ENCODE data around the gene MCTP1.
A peak's percentile ranks its signal among the peaks of the same experiment; 100 is the strongest.

Gene MCTP1

DNA sequence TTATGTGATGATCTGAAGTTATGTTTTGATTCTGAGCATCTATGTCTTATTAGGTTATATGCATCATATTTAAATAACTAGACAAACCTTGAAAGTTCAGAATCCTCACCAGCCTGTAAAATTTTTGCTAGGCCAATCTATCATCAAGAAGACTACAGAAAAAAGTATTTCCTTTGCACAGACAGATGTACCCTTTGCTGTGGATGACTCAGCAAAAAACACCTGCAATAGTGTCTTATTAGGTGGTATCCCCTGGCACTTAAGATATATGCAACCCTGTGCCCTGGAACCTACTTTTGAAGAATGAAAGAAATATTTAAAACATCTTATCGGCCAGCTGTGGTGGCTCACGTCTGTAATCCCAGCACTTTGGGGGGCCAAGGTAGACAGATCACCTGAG is 535.9 kb downstream of the MCTP1 start:
- no peak for DNase-seq

DNA sequence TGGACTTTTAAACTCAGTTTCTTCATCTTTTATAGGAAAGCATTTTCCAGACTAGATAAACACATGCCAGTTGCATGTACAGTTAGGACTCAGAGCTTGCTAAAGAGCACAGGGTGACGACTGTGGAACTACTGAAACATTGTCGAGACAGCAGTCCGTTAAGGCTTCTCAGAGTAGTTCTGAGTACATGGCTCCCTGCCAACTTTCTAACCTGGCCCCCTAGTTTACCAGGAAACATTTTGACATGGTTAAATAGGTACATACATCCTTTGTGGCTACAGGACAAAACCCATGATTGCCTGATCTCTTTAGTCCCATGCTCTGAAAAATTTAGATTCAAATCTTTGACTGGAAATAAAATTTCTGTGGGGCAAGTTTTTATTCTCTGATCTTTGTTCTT is 536.7 kb downstream of the MCTP1 start:
- no peak for DNase-seq

DNA sequence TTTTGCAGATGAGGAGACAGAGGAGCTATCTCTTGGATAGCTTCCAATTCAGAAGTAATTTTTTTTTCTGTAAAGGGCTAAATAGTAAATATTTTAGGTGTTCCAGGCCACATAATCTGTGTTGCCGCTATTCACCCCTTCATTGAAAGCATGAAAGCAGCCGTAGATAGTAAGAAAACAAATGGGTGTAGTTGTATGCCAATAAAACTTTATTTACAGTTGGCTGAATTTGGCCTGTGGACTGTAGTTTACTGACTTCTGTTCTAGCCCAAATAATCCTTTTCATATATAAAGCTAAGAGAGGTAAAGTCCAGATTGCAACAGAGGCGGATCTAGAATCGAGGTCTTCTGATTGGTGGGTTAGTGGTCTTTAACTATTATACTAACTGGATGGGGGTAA is 537.5 kb downstream of the MCTP1 start:
- DNase-seq: no peak

DNA sequence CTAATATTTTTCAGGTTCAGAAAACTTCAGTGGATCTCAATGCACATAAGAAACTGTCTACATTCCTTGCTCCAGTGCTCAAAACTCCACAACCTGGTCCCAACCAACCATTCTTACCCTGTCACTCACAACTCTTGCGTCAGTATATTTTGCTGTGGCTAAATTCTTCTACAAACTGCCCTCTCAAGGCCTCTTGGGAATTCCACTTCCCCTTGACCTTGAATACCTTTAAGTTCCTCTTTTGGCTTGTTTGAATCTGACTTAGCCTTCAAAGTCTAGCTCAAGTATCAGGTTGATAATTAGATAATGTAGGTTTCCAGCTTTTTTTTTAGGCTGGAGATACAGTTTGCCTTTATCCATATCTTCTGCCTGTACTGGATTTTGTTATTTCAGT is 538.2 kb downstream of the MCTP1 start:
- peak; percentile 22 to 25 for DNase-seq

DNA sequence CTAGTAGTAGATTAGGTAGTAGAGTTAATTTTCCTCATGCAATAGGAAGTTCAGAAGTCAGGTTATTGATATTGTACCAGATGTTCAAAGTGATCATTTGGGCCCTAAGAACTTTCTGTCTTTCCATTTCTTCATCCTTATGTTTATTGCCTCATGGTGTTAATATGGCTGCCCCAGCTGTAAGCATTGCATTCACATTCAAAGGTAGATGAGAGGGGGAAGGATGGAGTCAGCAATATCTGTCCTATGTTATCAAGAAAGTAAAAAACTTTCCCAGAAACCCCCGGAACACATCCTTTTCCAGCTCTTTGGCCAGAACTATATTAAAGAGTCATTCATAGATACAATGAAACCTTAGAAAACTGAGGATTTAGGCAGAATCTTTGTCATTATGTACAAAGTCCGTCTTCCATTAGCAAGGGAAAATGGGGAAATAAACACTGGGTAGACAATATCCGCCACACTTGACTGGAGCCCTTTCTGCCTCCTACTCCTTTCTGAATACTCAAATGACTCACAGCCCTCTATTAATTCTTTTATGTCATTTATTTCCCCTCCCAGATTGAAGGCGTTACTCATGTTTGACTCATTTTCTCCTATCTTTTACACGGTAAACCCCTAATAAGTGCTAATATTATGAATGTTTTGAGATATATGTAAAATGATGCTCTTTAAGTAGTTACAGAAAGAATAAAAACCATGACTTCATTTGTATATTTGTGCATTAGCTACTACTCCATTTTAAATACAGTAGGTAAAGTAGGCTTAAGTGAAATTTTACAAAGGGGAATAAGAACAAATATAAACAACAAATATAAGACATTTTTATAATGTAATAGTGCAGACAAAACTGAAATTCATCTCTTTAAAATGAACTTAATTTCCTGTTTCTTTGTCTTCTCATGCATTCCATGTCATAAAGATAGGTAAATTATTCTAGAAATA is 538.8 kb downstream of the MCTP1 start:
- no peak for DNase-seq

DNA sequence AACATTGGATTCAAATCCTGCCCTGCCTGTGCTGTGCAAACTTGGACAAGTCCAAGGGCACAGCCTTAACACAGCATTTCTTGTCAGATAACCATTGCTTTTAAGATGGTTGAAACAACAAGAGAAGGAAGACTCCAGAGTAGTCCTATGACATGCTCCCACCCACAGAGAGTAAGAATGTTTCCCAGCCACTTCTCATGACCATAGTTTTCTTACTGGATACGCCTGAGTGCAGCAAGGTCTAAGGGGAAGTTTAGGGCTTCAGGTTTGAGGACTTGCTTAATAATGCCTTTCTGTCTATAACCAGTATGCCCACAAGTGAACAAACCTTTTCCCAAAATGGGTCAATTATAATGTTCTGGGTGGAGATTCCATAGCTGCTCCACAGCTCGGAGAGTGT is 540.0 kb downstream of the MCTP1 start:
- no peak for DNase-seq

DNA sequence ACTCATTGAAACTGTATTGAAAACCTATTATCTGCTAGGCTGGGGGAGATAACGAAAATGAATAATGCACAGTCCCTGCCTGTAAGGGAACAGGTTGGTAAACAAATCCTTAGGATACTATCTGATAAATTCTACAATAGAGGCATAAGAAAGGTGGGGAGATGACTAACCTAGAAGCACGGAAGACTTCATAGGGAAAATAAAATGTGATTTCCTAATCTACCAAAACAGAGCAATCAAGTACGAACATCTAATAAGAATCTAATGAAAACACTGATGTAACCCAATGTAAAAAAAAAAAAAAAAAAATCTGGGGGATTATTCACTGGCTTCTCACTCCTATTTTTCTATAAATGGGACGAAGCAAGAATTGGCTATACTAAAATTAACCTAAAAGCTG is 542.0 kb downstream of the MCTP1 start:
- no peak for DNase-seq

DNA sequence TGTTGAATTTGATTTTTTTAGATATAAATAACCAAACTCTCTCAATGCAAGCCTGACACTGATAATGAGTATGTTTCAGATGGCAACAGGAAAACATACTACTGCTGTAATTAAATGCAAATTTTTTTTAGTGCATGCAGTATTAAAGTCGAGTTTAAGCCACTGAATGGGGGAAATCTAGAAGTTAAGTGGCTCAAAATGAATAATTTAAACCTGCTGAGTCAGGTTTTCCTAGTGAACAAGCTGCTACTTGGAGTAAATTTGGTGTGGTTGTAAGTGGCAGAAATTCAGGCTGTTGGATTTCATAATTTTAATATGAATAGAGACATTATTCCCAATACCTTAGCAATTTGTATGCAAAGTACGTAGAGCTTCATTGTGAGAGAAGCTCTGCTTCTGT is 544.6 kb downstream of the MCTP1 start:
- no peak for DNase-seq

DNA sequence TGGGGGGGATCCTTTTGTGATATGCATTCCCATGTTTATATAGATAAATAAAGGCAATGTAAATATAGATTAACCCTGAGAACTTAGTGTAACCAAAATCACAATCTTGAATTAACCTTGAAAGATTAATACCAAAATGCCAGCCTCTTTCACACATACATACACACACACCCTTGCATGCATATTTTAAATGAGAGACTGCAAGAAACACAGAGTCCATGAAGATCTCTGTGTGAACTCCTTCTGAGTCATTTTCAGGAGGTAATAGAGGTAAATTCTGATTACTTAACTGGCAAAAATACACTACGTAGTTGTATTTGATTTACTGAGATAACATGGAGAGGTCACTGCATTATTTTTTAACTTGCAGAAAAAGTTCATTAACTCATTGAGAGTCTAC is 548.4 kb downstream of the MCTP1 start:
- DNase-seq: no peak

DNA sequence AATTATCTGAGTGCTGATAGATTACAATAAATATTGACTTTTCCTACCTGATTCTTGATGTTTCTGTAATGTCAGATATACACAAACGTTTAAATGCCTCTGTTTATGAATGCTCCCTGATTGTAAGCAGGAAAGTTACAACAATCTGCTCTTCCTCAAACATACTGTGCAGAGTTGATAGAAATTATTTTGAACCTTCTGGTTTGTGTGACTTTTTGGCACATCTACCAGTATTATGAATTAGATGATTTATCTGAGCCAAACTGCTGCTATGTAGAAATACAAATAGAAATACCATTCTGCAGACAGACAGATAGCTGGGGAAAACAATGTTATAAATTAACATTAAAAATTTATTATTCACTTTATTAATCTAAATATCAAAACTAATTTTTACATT is 553.4 kb downstream of the MCTP1 start:
- DNase-seq: no peak

DNA sequence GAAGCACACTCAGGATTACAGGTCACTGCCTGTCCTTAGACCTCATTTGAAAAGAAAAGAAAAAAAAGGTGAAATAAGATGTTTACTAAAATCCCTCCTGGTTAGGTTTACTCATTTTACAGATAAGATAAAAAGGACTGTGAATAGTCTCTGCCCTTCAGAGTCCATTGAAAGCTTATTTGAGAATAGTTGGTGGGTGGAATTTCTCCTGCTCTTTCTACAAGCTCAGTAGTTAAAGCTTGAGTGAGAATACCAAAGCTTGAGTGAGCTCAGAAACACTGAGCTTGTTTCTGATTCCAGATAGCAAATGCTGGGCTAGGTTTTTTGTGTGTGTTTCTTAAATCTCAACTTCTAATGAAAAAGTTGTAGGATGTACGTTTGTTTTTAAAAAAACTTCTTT is 559.8 kb downstream of the MCTP1 start:
- DNase-seq: no peak

DNA sequence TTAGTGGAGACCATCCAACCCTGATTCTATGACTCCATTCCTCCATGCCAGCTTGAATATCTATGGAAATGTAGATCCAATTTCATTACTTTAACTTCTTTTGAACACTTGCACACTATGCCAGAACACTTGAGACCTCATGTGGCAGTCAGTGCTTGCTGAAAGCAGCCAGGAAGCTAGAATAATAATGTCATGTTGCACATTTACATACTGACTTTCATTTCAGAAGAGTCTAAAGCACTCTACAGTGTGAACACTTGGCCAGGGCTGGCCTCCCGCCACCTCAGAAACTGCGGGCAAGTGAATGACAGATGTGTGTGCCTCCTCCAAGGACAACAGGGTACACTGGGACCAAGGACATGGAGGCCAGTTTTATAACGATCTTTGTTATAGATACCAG is 569.1 kb downstream of the MCTP1 start:
- no peak for DNase-seq

DNA sequence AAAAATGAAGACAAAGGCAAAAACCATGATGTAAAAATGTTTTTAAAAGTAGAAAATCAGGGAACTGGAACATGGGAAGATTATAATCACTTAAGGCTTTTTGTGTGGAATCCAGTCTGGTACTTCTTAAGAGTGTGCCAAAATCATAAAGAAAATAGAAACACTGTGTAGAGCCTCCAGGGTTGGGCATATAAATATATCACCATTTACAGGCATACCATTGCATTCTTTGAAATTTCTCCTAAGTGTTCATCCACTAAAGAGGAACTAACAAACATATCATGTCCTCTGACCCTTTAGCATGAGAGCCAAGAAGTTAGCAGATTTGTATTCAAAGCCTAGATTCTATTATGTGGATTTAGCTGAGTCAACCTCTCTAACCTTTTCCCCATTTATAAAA is 573.1 kb downstream of the MCTP1 start:
- no peak for DNase-seq

DNA sequence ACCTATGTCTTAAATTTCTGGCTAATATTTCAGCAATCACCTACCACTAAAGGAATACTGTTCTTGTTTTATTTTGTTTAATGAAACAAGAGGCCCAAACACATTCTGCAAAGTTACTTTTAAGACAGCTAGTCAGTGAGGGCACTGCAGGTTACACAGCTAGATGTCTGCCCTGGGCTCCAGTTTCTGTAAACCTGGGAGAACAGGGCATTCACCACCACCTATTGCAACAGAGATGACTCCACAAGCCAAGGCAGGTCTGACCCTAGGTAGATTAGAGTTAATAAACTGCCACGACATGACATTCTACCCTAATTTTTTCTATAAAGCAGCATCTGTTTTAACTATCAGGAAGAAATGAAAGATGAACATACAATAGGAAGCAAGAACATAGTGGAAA is 575.6 kb downstream of the MCTP1 start:
- DNase-seq: no peak

DNA sequence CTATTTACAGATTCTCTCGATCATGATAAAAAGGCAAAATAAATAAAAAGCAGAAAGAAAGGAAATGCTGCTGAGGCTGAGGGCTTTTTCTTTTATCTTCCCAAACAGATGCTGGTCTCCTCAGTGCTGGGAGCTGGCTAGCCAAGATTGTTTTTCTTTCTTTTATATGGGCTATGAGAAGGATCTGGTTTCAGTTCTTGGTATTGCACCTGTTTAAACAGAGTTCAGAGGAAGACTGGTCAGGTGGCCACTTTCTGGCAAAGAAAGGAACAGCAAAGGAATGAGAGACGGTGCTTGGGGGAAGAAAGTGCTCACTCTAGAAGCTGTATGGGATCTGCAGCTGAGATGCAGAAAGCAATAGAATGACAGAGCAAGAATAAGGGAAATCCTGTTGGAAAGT is 577.5 kb downstream of the MCTP1 start:
- DNase-seq: no peak

DNA sequence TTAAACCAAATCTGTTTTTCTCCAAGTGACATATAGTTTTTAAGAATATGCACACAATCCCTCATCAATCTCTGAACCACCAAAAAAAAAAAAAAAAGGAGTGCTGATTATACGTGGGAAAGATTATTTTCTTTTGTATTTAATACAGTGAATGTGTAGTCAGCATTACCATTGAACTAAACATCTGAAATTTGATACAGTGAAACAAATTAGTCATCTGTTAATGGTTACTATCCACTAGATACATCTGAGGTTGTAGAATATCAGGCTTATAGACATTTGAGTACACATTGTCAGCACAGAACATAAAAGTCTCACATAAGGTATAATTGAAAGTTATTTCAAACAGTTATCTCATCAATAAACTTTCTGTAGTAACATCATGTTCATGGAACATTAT is 579.5 kb downstream of the MCTP1 start:
- no peak for DNase-seq

DNA sequence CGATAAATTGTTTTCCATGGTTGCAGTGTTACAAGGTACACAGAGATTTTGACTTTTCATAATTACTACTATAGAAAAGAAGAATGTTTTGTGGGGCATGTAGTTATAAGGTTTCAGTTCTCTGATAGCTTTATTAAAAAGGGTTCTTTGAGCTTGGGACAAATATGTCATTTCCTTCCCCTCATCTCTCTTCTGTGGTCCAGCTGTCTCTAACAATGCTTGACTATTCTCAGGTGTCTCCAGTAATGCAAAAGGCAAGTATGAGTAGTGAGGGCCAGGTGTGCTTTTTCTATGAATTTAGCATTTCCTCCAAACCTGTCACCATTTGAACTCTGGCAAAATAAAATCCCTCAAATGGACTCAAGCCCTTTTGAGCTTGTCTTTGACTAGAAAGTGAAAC is 582.2 kb downstream of the MCTP1 start:
- no peak for DNase-seq

DNA sequence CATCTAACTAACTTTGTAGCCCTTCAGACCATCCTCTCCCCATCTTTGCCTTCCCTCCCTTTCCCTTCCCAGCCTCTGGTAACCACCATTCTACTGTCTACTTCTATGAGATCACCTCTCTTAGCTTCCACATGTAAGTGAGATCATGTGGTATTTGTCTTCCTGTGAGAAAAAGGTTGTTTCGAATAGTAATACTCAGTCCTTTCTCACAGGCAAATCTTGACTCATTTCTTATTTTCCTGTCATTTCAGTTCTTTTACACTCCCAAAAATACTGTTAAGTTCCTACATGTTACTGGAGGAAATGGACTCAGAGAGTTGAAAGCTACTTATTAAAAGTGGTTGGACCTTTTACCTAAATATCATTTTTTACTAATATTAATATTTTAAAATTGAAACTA is 584.3 kb downstream of the MCTP1 start:
- no peak for DNase-seq

DNA sequence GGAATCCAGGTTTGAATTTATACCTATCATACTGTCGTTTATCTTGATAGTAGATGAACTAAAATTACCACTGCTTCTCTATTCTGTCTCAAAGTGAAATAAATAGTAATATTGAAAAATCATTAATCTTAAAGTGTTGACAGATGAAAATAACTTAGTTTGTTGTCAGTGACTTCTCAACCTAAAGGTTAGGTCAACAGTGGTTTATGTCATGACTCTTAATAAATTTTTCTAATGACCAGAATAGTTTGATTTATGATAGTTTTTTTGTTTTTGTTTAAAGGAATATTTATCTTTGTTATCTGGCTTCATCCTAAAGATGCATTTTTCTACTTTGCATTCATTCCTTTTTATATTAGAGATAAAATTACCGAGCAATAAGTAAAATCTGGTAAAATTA is 585.3 kb downstream of the MCTP1 start:
- DNase-seq: no peak

DNA sequence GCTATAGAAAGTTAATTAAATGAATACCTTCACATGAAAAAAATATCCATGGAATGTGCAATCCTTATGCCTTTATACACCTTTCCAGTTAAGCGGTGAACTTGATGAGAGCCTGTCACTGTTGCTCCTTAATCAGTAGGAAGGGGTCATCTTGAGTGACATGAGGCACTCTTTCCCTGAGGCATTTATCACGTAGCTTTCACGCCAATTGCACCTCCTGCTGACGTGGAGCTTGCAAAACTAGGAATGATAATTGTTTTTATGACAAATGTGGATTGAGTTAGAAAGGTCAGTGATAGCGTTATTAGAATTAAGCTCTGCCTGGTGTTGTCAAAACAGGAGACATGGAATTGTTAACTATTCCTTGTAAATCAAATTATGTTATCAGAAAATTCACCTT is 586.7 kb downstream of the MCTP1 start:
- no peak for DNase-seq

DNA sequence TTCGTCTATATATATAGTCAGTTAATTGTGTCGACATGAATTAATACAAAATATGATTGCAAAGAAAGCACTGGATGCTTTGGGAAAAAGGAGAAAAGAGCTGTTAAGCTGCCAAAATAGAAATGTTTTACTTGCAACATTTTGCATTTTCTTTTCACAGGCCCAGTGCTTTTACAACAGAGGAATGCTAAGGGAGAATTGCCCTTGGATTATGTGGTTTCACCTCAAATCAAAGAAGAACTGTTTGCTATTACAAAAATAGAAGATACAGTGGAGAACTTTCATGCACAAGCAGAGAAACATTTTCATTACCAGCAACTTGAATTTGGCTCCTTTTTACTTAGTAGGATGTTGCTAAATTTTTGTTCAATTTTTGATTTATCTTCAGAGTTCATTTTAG is 590.2 kb downstream of the MCTP1 start:
- no peak for DNase-seq

DNA sequence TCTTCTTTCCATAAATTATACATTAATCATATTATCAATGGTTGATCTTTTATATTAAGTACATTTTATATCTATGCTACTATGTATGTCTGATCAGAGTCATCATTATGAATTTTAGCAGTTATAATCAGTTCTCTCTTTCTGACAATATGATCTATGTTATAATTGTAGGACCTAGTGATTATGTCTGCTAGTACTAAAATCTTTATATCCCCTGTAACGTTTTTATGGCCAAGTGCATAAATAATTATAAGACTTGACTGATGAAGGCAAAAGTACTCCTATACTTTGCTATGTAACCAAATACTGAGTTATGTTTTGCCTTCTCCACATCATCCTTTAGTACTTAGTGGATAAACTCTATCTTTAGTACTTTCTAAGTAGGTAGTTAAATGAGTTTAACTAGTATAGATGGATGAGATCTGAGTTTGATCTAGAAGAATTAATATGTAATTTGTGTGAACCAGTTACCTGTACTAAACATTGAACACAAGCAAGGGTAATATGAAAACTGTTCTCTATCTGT is 591.0 kb downstream of the MCTP1 start:
- no peak for DNase-seq

DNA sequence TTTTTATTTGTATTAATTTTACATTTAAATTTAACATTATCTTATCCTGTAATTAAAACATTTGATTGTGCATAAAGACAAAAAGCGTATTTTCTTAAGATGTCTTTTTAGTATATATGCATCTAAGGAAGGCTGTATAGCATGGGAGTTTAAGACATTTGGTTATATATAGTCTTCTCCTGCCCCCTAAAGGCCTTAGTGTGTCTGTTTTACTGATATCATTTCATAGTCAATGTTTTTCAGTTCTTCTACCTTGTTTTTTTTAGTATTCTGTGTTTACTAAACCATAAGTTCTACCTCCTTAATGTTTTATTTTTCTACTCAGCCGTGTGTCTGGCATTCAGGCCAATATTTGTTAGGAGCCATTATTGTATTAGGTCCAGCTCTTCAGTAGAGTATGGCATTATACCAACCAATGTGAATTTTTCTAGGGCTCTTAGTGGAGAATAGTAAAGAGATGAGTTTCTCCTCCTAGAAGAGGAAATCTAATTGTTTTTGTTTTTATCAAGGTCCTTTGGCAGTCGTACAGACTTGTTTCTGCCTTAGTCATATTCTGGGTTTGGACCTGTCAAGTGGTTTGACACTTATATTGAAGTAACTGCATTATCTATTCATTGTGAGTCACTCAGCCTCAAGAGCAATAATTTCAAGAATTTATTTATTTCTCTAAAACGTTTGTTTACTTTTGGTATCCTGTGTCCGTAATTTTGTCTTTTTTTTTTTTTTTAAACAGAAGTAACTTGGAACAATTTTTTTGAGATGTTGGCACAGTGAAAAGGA is 591.7 kb downstream of the MCTP1 start:
- peak; percentile 65 to 83 for DNase-seq

DNA sequence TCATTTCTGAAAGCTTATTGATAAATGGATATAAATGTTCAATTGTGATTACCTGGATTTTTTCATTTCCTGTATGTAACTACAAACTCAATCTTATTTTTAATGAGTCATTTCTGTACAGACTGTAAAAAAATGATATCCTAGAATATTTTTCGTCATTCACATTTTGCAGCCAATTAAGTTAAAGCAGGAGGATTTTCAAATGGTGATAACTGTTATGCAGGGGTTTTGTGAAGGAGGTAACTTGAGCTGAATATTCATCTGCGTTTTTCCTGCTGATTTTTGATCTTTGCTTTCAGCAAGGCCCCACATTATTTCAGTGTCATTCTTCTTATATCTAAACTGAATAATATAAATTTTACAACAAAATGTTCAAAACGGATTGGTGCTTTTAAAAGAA is 592.3 kb downstream of the MCTP1 start:
- no peak for DNase-seq
